SK-N-SH treated with all-trans-retinoic acid at 6 μM for 48 hours (cell line): ENCODE results near the gene FCGBP.

Experiments
- ATAC-seq: fragments of 200-7000 bp; cut with Tn5 transposase; 3 replicates; pipeline ENCODE4 v1.9.1; 2020; ENCODE audit warnings: mild to moderate bottlenecking, moderate library complexity
- ARNTL ChIP-seq: fragments of 450-650 bp; formaldehyde crosslinking; IDR thresholded peaks from 2 replicates; pipeline ENCODE4 v1.5.0; 2020; ENCODE audit warnings: low read depth, mild to moderate bottlenecking, moderate library complexity, borderline replicate concordance
- BACH2 ChIP-seq: fragments of 250-450 bp; sonication (Bioruptor Pico); IDR thresholded peaks from 2 replicates; pipeline ENCODE4 v1.9.0; 2021; ENCODE audit warnings: mild to moderate bottlenecking, borderline replicate concordance
- CREB5 ChIP-seq: fragments of 250-450 bp; sonication (Bioruptor Pico); IDR thresholded peaks from 2 replicates; pipeline ENCODE4 v1.5.1; 2020; ENCODE audit warnings: low read depth, mild to moderate bottlenecking, moderate library complexity
- CSDC2 ChIP-seq: fragments of 250-450 bp; sonication (Bioruptor Pico); IDR thresholded peaks from 2 replicates; pipeline ENCODE4 v1.5.0; 2020; ENCODE audit warnings: mild to moderate bottlenecking, moderate library complexity
- CSRNP3 ChIP-seq: fragments of 250-450 bp; sonication (Bioruptor Pico); IDR thresholded peaks from 2 replicates; pipeline ENCODE4 v1.5.1; 2021; ENCODE audit warnings: mild to moderate bottlenecking, moderate library complexity
- ESRRG ChIP-seq: fragments of 250-450 bp; sonication (Bioruptor Pico); IDR thresholded peaks from 2 replicates; pipeline ENCODE4 v1.6.1; 2021; ENCODE audit warnings: mild to moderate bottlenecking
- GLIS3 ChIP-seq: fragments of 250-450 bp; sonication (Bioruptor Pico); IDR thresholded peaks from 2 replicates; pipeline ENCODE4 v1.5.0; 2020; ENCODE audit warnings: mild to moderate bottlenecking, moderate library complexity
- ISL1 ChIP-seq: fragments of 250-450 bp; sonication (Bioruptor Pico); IDR thresholded peaks from 2 replicates; pipeline ENCODE4 v2.1.2; 2022; ENCODE audit warnings: mild to moderate bottlenecking, moderate library complexity
- OSR1 ChIP-seq: fragments of 250-450 bp; sonication (Bioruptor Pico); IDR thresholded peaks from 2 replicates; pipeline ENCODE4 v1.8.0; 2022; ENCODE audit warnings: moderate library complexity, mild to moderate bottlenecking, inconsistent platforms
- PATZ1 ChIP-seq: fragments of 250-450 bp; sonication (Bioruptor Pico); IDR thresholded peaks from 2 replicates; pipeline ENCODE4 v1.8.0; 2020; ENCODE audit warnings: mild to moderate bottlenecking, moderate library complexity, borderline replicate concordance
- POU6F1 ChIP-seq: fragments of 250-450 bp; sonication (Bioruptor Pico); IDR thresholded peaks from 2 replicates; pipeline ENCODE4 v1.8.0; 2021; ENCODE audit warnings: low read depth, mild to moderate bottlenecking, moderate library complexity, borderline replicate concordance
- PPARA ChIP-seq: fragments of 250-450 bp; sonication (Bioruptor Pico); IDR thresholded peaks from 2 replicates; pipeline ENCODE4 v1.5.0; 2020; ENCODE audit warnings: mild to moderate bottlenecking, borderline replicate concordance
- RARB ChIP-seq: fragments of 250-450 bp; sonication (Bioruptor Pico); IDR thresholded peaks from 2 replicates; pipeline ENCODE4 v1.8.0; 2021; ENCODE audit warnings: mild to moderate bottlenecking, moderate library complexity
- SNAI2 ChIP-seq: fragments of 250-450 bp; sonication (Bioruptor Pico); IDR thresholded peaks from 2 replicates; pipeline ENCODE4 v1.5.0; 2020; ENCODE audit warnings: mild to moderate bottlenecking, moderate library complexity
- TOX ChIP-seq: fragments of 250-450 bp; sonication (Bioruptor Pico); IDR thresholded peaks from 2 replicates; pipeline ENCODE4 v1.8.0; 2021; ENCODE audit warnings: mild to moderate bottlenecking, moderate library complexity, borderline replicate concordance
- TSHZ2 ChIP-seq: fragments of 250-450 bp; sonication (Bioruptor Pico); IDR thresholded peaks from 2 replicates; pipeline ENCODE4 v1.5.0; 2020; ENCODE audit warnings: mild to moderate bottlenecking, moderate library complexity
- ZFP3 ChIP-seq: fragments of 250-450 bp; sonication (Bioruptor Pico); IDR thresholded peaks from 2 replicates; pipeline ENCODE4 v1.5.0; 2020; ENCODE audit warnings: mild to moderate bottlenecking, moderate library complexity
- ZFP30 ChIP-seq: fragments of 450-650 bp; formaldehyde crosslinking; IDR thresholded peaks from 2 replicates; pipeline ENCODE4 v1.5.0; 2022; ENCODE audit warnings: mild to moderate bottlenecking, moderate library complexity
- ZNF565 ChIP-seq: fragments of 450-650 bp; formaldehyde crosslinking; conservative IDR thresholded peaks from 2 replicates; pipeline ENCODE4 v1.5.0; 2020; ENCODE audit warnings: low read depth, mild to moderate bottlenecking, moderate library complexity
- ZNF70 ChIP-seq: fragments of 450-650 bp; formaldehyde crosslinking; IDR thresholded peaks from 2 replicates; pipeline ENCODE4 v1.5.0; 2020; ENCODE audit warnings: mild to moderate bottlenecking, moderate library complexity
- ZNF8 ChIP-seq: fragments of 450-650 bp; formaldehyde crosslinking; IDR thresholded peaks from 2 replicates; pipeline ENCODE4 v1.5.0; 2020; ENCODE audit warnings: mild to moderate bottlenecking, moderate library complexity

The FCGBP gene

GRCh38 chr19:39936622-39937021 is 2.2 kb upstream of the FCGBP start (continued):
- no peak for TF ChIP-seq CSRNP3 (CRISPR knock-in tag)
- TF ChIP-seq ZFP30 (CRISPR knock-in tag): no peak
- TF ChIP-seq, all 23 proteins: peak for 0

- TF ChIP-seq GLIS3 (no peak), PATZ1 (CRISPR knock-in tag) (no peak), ISL1 (no peak), ESRRG (CRISPR knock-in tag) (no peak), ZNF565 (CRISPR knock-in tag) (no peak), TOX (CRISPR knock-in tag) (no peak), TSHZ2 (CRISPR knock-in tag) (no peak), BACH2 (CRISPR knock-in tag) (no peak), PPARA (CRISPR knock-in tag) (no peak)
- no peak for ATAC-seq
Observed at GRCh38 chr19:39936020-39936419, 1.6 kb upstream of the FCGBP start.

- TF ChIP-seq ZNF565 (CRISPR knock-in tag) (no peak), ZNF8 (no peak)
Observed at GRCh38 chr19:39935364-39935661, 879 bp upstream of the FCGBP start.

GRCh38 chr19:39929750-39930149 is 4.7 kb downstream of the FCGBP start:
- no peak for ATAC-seq
- TF ChIP-seq ARNTL (CRISPR knock-in tag) (no peak), TOX (CRISPR knock-in tag) (no peak), PPARA (CRISPR knock-in tag) (no peak), SNAI2 (CRISPR knock-in tag) (no peak), ESRRG (CRISPR knock-in tag) (no peak), CSDC2 (no peak), PATZ1 (CRISPR knock-in tag) (no peak), CSRNP3 (CRISPR knock-in tag) (no peak), ZFP3 (CRISPR knock-in tag) (no peak), ZFP30 (CRISPR knock-in tag) (no peak), ISL1 (no peak), OSR1 (CRISPR knock-in tag) (no peak), TSHZ2 (CRISPR knock-in tag) (no peak), ZNF70 (CRISPR knock-in tag) (no peak), POU6F1 (CRISPR knock-in tag) (no peak), ZNF565 (CRISPR knock-in tag) (no peak), CREB5 (CRISPR knock-in tag) (no peak), RARB (CRISPR knock-in tag) (no peak)

More at GRCh38 chr19:39935364-39935661, 879 bp upstream of the FCGBP start:
- ATAC-seq: no peak
